Measurements from ENCODE around the gene TRRAP.

- TF ChIP-seq CTCF (tag by site-specific recombination; IDR thresholded peaks at IDR 0.05) (no peak), ZBTB21 (tag by site-specific recombination; IDR thresholded peaks at IDR 0.05) (no peak), GLIS1 (tag by site-specific recombination; IDR thresholded peaks at IDR 0.05) (no peak), ZBTB44 (tag by site-specific recombination; IDR thresholded peaks at IDR 0.05) (no peak), REST (tag by site-specific recombination; IDR thresholded peaks at IDR 0.05) (no peak), ZNF549 (tag by site-specific recombination; IDR thresholded peaks at IDR 0.05) (no peak), MYNN (tag by site-specific recombination; IDR thresholded peaks at IDR 0.05; ENCODE audit: borderline replicate concordance) (no peak), TCF7L2 (IDR thresholded peaks at IDR 0.05; ENCODE audit: borderline replicate concordance, low read depth, low read length) (no peak), ZFP3 (tag by site-specific recombination; IDR thresholded peaks at IDR 0.05; ENCODE audit: low read depth) (no peak)
- TF ChIP-seq, protein P1, sequence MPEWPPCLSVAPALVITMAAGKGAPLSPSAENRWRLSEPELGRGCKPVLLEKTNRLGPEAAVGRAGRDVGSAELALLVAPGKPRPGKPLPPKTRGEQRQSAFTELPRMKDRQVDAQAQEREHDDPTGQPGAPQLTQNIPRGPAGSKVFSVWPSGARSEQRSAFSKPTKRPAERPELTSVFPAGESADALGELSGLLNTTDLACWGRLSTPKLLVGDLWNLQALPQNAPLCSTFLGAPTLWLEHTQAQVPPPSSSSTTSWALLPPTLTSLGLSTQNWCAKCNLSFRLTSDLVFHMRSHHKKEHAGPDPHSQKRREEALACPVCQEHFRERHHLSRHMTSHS (tag by site-specific recombination; IDR thresholded peaks at IDR 0.05) = no peak
- TF ChIP-seq, protein P2, sequence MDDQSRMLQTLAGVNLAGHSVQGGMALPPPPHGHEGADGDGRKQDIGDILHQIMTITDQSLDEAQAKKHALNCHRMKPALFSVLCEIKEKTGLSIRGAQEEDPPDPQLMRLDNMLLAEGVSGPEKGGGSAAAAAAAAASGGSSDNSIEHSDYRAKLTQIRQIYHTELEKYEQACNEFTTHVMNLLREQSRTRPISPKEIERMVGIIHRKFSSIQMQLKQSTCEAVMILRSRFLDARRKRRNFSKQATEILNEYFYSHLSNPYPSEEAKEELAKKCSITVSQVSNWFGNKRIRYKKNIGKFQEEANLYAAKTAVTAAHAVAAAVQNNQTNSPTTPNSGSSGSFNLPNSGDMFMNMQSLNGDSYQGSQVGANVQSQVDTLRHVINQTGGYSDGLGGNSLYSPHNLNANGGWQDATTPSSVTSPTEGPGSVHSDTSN (CRISPR knock-in tag; IDR thresholded peaks at IDR 0.05) = no peak
These were observed 43.4 kb upstream of the TRRAP start for GRCh38 chr7:98834949-98835348.

All from HEK293 (cell line).